22Rv1 (cell line): ENCODE data around the gene CLEC19A.

Experiments
- CTCF ChIP-seq: fragments of 450-650 bp; IDR thresholded peaks from 2 replicates; pipeline ENCODE4 v1.5.1; 2017; ENCODE audit warnings: mild to moderate bottlenecking
- ZFX ChIP-seq: fragments of 450-650 bp; IDR thresholded peaks from 2 replicates; pipeline ENCODE4 v1.6.1; 2017; ENCODE audit warnings: antibody characterized with exemption, borderline replicate concordance

- TF ChIP-seq CTCF, result no peak
- TF ChIP-seq ZFX, result no peak
Observed at GRCh38 chr16:19348578-19349315, 63.2 kb downstream of the CLEC19A start.
